Measurements from ENCODE around the gene PPHLN1.
A peak's percentile ranks its signal among the peaks of the same experiment; 100 is the strongest.

Gene PPHLN1

GRCh38 chr12:42482748-42483520, 157.0 kb downstream of the PPHLN1 start:
- peak overlapping the region; percentile 76 for H3K4me3 ChIP-seq (ENCODE audit: control insufficient read depth, low read depth, low read length)
- no peak for TF ChIP-seq CTCF (conservative IDR thresholded peaks at IDR 0.05; ENCODE audit: control insufficient read depth, insufficient read depth, low read depth, low read length)
- DNase-seq (ENCODE audit: low read depth) = peak; percentile 55

- no peak for TF ChIP-seq CTCF (conservative IDR thresholded peaks at IDR 0.05; ENCODE audit: control insufficient read depth, insufficient read depth, low read depth, low read length)
- peak overlapping the region; percentile 76 for H3K4me3 ChIP-seq (ENCODE audit: control insufficient read depth, low read depth, low read length)
- no peak for DNase-seq (ENCODE audit: low read depth)
These were observed 157.5 kb downstream of the PPHLN1 start for GRCh38 chr12:42483521-42483790.

GRCh38 chr12:42484996-42485395, 159.0 kb downstream of the PPHLN1 start:
- no peak for TF ChIP-seq CTCF (conservative IDR thresholded peaks at IDR 0.05; ENCODE audit: control insufficient read depth, insufficient read depth, low read depth, low read length)
- H3K4me3 ChIP-seq (ENCODE audit: control insufficient read depth, low read depth, low read length) = no peak overlapping the region
- no peak for DNase-seq (ENCODE audit: low read depth)

GRCh38 chr12:42485823-42486222, 159.9 kb downstream of the PPHLN1 start:
- no peak overlapping the region for H3K4me3 ChIP-seq (ENCODE audit: control insufficient read depth, low read depth, low read length)
- no peak for TF ChIP-seq CTCF (conservative IDR thresholded peaks at IDR 0.05; ENCODE audit: control insufficient read depth, insufficient read depth, low read depth, low read length)
- DNase-seq (ENCODE audit: low read depth) = no peak

- TF ChIP-seq CTCF (conservative IDR thresholded peaks at IDR 0.05; ENCODE audit: control insufficient read depth, insufficient read depth, low read depth, low read length) = no peak
- DNase-seq (ENCODE audit: low read depth) = no peak
- no peak overlapping the region for H3K4me3 ChIP-seq (ENCODE audit: control insufficient read depth, low read depth, low read length)
These were observed 160.4 kb downstream of the PPHLN1 start for GRCh38 chr12:42486407-42486806.

- no peak for DNase-seq (ENCODE audit: low read depth)
- no peak for TF ChIP-seq CTCF (conservative IDR thresholded peaks at IDR 0.05; ENCODE audit: control insufficient read depth, insufficient read depth, low read depth, low read length)
- H3K4me3 ChIP-seq (ENCODE audit: control insufficient read depth, low read depth, low read length) = no peak overlapping the region
These were observed 164.4 kb downstream of the PPHLN1 start for GRCh38 chr12:42490261-42490842.
